AG20443 (cell line): ENCODE data around the gene FSIP2.
A peak's percentile ranks its signal among the peaks of the same experiment; 100 is the strongest.

Experiments
- DNase-seq: peaks from one replicate; pipeline ENCODE4 v3.0.0; 2012; ENCODE audit warnings: low spot score, mixed read lengths

Gene FSIP2

GRCh38 chr2:185738679-185739472 is at the start of gene FSIP2:
FSIP2 (plus strand) TSS chr2:185738804; CDS start chr2:185738895, 91 bp downstream.
- DNase-seq, result peak; percentile 72

- DNase-seq, result no peak
Measured at GRCh38 chr2:185689906-185690539, 48.6 kb upstream of the FSIP2 start.

- DNase-seq, result no peak
Measured at GRCh38 chr2:185695711-185696235, 42.8 kb upstream of the FSIP2 start.

GRCh38 chr2:185700883-185701282 is 37.7 kb upstream of the FSIP2 start:
- no peak for DNase-seq

GRCh38 chr2:185734658-185735057 is 3.9 kb upstream of the FSIP2 start:
- DNase-seq, result no peak

- DNase-seq, result no peak
Measured at GRCh38 chr2:185736210-185736609, 2.4 kb upstream of the FSIP2 start.

GRCh38 chr2:185745864-185746859 is 7.6 kb downstream of the FSIP2 start:
- DNase-seq, result no peak

- no peak for DNase-seq
Measured at GRCh38 chr2:185757356-185757755, 18.8 kb downstream of the FSIP2 start.

- no peak for DNase-seq
Measured at GRCh38 chr2:185771396-185771795, 32.8 kb downstream of the FSIP2 start.

- DNase-seq, result no peak
Measured at GRCh38 chr2:185780890-185781289, 42.3 kb downstream of the FSIP2 start.

- no peak for DNase-seq
Measured at GRCh38 chr2:185782223-185782769, 43.7 kb downstream of the FSIP2 start.

GRCh38 chr2:185785156-185785555 is 46.6 kb downstream of the FSIP2 start:
- DNase-seq, result no peak

- no peak for DNase-seq
Measured at GRCh38 chr2:185785851-185786473, 47.4 kb downstream of the FSIP2 start.

- DNase-seq, result no peak
Measured at GRCh38 chr2:185787227-185788145, 48.9 kb downstream of the FSIP2 start.

- DNase-seq, result no peak
Measured at GRCh38 chr2:185790361-185790760, 51.8 kb downstream of the FSIP2 start.

GRCh38 chr2:185793532-185794345 is 55.1 kb downstream of the FSIP2 start:
- no peak for DNase-seq

GRCh38 chr2:185796758-185797157 is 58.2 kb downstream of the FSIP2 start:
- no peak for DNase-seq

GRCh38 chr2:185802926-185803325 is 64.3 kb downstream of the FSIP2 start:
- no peak for DNase-seq

- DNase-seq, result no peak
Measured at GRCh38 chr2:185806783-185807182, 68.2 kb downstream of the FSIP2 start.
